CD4-positive, alpha-beta T cell treated with Interleukin-17A for 1 hour (primary cell): Measurements from ENCODE around the gene NSUN5.
A peak's percentile ranks its signal among the peaks of the same experiment; 100 is the strongest.
"Not testable (repeated sequence)": the region's sequence is repeated elsewhere in the genome, so short reads cannot be mapped to it uniquely, and the experiment has no call there.

Source experiments
- DNase-seq: peaks from one replicate; pipeline ENCODE4 v3.0.0-alpha.2; 2020

Gene NSUN5

GRCh38 chr7:73308665-73309214, at the start of gene NSUN5:
Gene NSUN5, minus strand, starts transcription at chr7:73308826. Its CDS starts 36 bp downstream, at chr7:73308790.
- DNase-seq = peak; percentile 90

DNA sequence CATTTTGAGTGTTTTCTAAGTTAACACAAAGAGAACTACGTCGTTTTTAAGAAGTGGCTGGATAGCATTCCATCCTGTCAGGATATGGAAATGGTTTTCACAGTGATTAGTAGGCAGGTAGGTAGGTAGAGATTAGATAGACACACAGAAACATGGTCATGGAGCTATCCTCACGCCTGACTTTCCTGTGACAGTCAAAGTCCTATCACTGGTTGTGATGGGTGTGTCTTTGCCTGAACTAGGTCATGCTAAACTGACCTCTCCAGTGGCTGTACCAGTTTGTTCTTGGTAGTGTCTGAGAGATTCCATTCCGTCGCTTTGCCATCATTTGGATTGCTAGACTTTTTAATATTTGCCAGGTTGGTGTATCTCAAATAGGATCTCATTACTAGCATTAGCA, 47.5 kb upstream of the NSUN5 start:
- DNase-seq = no peak

DNA sequence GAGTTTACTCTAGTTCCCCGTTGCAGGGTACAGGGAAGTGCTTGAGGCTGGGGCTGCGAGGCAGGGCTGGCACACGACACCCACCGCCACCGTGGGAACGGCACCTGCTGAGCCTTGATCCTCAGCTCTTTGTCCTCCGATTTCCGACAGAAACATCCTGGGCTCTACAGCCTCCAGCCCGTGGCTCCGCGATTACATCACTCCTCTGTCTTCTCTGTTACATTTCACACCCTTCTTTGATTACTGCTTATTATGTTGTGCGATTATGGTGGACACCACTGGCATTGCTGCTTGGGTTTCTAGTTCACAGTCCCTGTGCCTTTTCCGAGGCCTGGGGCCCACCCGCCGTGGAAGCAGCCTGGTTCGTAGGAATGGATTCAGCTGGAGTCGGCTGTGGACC, 46.2 kb upstream of the NSUN5 start:
- no peak for DNase-seq

DNA sequence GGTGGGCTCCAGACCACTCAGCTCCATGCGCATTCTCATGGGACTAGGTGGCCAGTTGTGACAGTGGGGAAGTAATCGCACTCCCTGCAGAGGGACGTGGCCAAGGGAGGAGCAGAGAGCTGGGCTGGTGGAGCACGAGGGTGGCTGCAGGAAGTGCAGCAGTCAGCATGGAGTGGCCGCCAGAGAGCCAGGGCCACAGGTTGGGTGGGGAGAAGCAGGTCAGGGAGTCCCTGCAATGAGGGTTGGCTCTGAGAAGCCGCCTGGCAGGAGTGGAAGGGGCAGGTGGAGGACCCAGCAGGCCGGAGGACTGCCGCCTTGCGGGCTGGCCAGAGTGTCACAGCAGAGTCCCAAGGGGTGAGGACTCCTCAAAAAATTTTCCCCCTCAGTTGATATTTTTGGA, 45.6 kb upstream of the NSUN5 start:
- DNase-seq = no peak

GRCh38 chr7:73353243-73353642, 44.6 kb upstream of the NSUN5 start:
- no peak for DNase-seq

GRCh38 chr7:73352784-73353183, 44.2 kb upstream of the NSUN5 start:
- no peak for DNase-seq

DNA sequence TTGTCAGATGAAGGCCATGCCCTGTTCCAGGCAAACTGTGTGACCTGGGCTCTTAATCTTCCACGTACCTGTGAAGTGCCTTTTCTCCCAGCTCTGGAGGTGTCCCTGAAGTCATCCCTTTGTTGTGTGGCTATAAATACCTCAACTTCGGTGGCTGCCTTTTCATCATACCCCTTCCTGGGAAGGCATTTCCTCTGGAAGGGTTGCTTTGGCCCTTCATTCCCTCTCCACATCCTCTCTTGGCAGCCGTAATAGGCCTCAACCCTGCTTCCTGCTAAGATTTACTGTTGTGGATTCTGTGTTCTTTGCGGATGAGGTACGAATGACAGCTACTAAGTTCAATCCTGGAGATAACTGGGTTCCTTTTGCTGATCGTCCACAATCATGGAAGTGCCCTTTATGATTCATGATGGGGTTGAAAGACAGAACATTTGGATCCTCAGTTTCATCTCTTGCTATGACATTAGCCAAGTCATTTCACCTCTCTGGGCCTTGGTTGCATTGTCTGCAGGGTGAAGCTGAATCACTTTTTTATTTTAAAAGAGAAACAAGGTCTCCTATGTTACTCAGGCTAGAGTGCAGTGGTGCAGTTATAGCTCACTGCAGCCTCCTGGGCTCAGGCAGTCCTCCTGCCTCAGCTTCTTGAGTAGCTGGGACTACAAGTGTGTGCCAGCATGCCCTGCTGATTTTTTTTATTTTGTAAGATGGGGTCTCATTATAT, 43.0 kb upstream of the NSUN5 start:
- no peak for DNase-seq

DNA sequence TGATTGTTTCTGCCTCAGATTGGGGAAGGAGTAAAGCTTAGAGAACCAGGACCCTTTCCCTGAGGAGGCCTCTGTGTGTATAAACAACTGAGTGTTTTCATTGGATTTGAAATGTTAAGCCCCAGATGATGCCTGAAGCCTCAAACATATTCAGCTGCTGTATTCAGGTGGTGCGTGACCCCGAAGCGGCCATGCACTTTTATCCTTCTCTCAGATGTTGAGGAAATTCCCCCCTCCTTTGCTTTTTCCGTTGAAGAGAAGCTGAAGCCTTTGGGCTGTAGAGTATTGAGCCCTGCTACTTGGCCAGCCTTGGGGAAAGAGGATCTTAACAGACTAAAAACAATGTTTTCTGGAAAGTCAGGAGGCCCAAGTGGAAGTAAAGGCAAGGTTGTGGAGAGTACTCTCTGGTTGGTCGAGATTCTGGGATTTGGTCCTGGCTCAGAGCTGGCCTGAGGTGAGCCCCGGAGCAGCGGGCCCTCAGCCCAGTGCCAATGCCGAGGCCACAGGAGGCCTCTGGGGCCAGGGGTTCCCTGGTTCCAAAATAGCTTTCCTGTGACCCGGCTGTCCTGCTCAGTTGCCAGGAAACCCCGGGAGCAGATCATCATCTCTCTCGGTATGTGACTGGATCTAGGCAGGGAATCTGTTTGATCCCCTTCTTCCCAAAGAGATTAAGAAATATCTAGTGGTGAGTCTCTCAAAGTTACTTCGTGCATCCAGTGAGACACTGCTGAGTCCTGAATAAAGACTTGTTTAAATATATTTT, 41.9 kb upstream of the NSUN5 start:
- DNase-seq = no peak

- no peak for DNase-seq
Measured at GRCh38 chr7:73349763-73350162, 41.1 kb upstream of the NSUN5 start.

DNA sequence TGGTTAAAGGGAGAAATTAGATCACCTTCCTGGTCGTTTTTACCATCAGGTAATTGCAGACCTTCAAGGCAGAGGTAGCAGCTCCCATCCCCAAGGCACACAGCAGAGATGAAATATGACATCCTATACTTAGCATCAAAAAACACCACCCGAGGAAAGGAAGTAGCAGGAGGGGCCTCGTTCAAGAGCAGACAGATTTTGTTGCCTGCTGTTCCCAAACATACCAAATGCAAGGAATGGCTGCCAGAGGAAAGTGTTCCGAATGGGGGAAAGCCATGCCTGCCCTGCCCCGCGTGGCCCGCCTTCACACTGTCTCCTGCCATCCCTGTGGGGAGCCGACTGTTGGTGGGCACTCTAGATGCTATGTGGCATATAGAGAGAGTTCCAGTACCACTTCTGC, 37.3 kb upstream of the NSUN5 start:
- DNase-seq = no peak

DNA sequence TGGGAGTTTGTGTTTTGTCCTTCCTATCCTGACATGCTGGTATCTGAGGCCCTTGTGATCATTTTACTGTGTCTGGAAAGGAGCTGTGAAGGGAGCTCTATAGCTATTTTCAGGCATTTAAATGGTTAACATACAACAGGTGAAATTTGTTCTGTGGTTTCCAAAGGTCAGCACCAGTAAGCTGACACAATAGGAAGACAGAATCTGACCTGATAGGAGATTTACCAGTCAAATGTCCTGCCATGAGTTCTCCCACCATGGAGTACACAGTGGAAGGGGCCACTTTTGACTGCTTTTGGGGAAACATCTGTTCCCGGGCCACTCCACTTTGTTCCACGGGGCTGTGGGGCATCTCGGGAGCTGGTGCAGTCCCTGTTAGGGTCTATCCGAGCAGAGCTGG, 36.9 kb upstream of the NSUN5 start:
- DNase-seq = no peak

GRCh38 chr7:73343671-73344380, 35.2 kb upstream of the NSUN5 start:
- no peak for DNase-seq

- DNase-seq = no peak
Measured at GRCh38 chr7:73342645-73343044, 34.0 kb upstream of the NSUN5 start.

DNA sequence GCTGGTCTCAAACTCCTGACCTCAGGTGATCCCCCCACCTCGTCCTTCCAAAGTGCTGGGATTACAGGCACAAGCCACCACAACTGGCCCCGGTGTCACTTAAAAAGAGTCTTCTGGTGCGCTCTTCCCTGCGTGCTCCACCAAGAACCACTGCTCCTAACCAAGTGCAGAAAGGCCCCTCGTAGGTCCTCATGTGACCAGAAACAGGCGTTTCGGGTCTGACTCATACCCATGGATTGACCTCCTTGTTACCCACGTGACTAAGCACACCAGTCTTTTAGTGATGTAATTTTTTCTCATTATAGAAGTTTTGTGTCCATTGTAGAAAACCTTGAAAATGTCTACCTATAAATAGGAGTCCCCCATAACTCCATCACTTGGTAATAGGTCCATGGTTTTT, 33.3 kb upstream of the NSUN5 start:
- DNase-seq = no peak

GRCh38 chr7:73340514-73340913, 31.9 kb upstream of the NSUN5 start:
- no peak for DNase-seq

GRCh38 chr7:73338321-73338720, 29.7 kb upstream of the NSUN5 start:
- no peak for DNase-seq

DNA sequence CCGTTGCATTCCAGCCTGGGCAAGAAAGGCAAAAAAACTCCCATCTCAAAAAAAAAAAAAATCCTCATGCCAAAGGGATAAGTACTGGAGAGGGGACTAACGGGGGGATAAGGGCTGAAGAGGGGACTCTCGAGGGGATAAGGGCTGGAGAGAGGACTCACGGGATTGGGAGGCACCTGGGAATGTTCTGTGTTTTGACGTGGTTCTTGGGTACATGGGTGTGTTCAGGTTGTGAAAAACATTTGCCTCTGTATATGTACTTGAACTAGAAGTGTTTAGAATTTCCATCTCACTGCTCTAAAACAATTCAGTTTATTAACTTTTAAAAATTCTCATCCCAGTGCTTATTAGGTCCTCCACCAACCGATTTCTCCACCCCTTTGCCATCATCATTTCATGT, 23.8 kb upstream of the NSUN5 start:
- no peak for DNase-seq

- no peak for DNase-seq
Measured at GRCh38 chr7:73330772-73331171, 22.1 kb upstream of the NSUN5 start.

GRCh38 chr7:73329861-73330581, 21.4 kb upstream of the NSUN5 start:
- DNase-seq = no peak

DNA sequence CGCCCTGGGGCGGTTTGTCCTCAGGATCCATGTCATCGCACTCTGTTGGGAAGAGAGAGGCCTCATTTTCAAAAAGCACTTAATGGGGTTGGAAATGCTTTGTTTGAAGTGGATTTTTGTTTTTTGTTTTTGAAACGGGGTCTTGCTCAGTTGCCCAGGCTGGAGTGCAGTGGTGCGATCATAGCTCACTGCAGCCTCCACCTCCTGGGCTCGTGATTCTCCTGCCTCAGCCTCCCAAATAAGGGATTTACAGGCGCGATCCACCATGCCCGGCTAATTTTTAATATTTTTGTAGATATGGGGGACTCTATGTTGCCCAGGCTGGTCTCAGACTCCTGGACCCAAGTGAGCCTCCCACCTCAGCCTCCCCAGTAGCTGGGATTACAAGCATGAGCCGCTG, 20.1 kb upstream of the NSUN5 start:
- DNase-seq = no peak

GRCh38 chr7:73327922-73328321, 19.3 kb upstream of the NSUN5 start, which contains the start of the genes FKBP6 and TRIM50:
Gene FKBP6, plus strand, starts transcription at chr7:73328161. Its CDS starts 268 bp downstream, at chr7:73328429.
Gene TRIM50, minus strand, starts transcription at chr7:73328082. Its CDS starts 3,295 bp downstream, at chr7:73324787.
- DNase-seq = not testable (repeated sequence)

- DNase-seq = not testable (repeated sequence)
Measured at GRCh38 chr7:73327449-73327848, 18.8 kb upstream of the NSUN5 start.

- DNase-seq = not testable (repeated sequence)
Measured at GRCh38 chr7:73325424-73325823, 16.8 kb upstream of the NSUN5 start.
